OCI-LY3 (cell line): ENCODE results near the gene TGFBRAP1.

Source experiments
- CTCF ChIP-seq: fragments of 200-600, 300-600 bp; sonication (generic); IDR thresholded peaks from 2 replicates; pipeline ENCODE4 v1.5.1; 2014; ENCODE audit warnings: antibody characterized with exemption, low read length, low read depth
- EZH2phosphoT487 ChIP-seq: fragments of 200-600 bp; shearing (Covaris generic); IDR thresholded peaks from 2 replicates; pipeline ENCODE4 v1.6.1; 2018; ENCODE audit warnings: antibody characterized with exemption, mixed run types, low read depth

- TF ChIP-seq CTCF (no peak), EZH2phosphoT487 (no peak)
Measured at GRCh38 chr2:105371156-105371555, 41.6 kb upstream of the TGFBRAP1 start.
